CD4-positive, alpha-beta T cell treated with Interleukin-4 for 1 hour (primary cell): ENCODE data around the gene RNF167.

Source experiments
- DNase-seq, 2 donors: peaks; one replicate each; pipeline ENCODE4 v3.0.0-alpha.2; 2020 to 2022

Gene RNF167

GRCh38 chr17:4939796-4940554 is at the start of gene RNF167, which contains the start of gene SLC25A11:
Gene RNF167 (plus strand): TSS chr17:4940268. CDS start chr17:4940910, 642 bp downstream.
Gene SLC25A11 (minus strand): TSS chr17:4940046. CDS start chr17:4939910, 136 bp downstream.
- DNase-seq: peak; percentile 99 to 100

- DNase-seq: no peak
These were observed 48.4 kb upstream of the RNF167 start for GRCh38 chr17:4891411-4892410.

GRCh38 chr17:4892499-4893221 is 47.4 kb upstream of the RNF167 start:
- DNase-seq: no peak

GRCh38 chr17:4893272-4893671 is 46.8 kb upstream of the RNF167 start:
- no peak for DNase-seq

- no peak for DNase-seq
These were observed 46.1 kb upstream of the RNF167 start for GRCh38 chr17:4893721-4894560.

- no peak for DNase-seq
These were observed 44.9 kb upstream of the RNF167 start for GRCh38 chr17:4895121-4895520.

GRCh38 chr17:4895657-4896331 is 44.3 kb upstream of the RNF167 start:
- DNase-seq: no peak

GRCh38 chr17:4896332-4897197 is 43.5 kb upstream of the RNF167 start:
- no peak for DNase-seq

- no peak for DNase-seq
These were observed 42.8 kb upstream of the RNF167 start for GRCh38 chr17:4897198-4897687.

- DNase-seq: no peak
These were observed 42.3 kb upstream of the RNF167 start for GRCh38 chr17:4897785-4898184.

GRCh38 chr17:4898351-4898750 is 41.7 kb upstream of the RNF167 start:
- DNase-seq: no peak

GRCh38 chr17:4898927-4899326 is 41.1 kb upstream of the RNF167 start:
- DNase-seq: no peak

GRCh38 chr17:4899341-4900230 is 40.5 kb upstream of the RNF167 start, which contains the start of gene C17orf107:
Gene C17orf107 (plus strand): TSS chr17:4899536. CDS start chr17:4899763, 227 bp downstream.
- DNase-seq: peak; percentile 94 to 97

- DNase-seq: peak; percentile 82 to 88
These were observed 39.6 kb upstream of the RNF167 start for GRCh38 chr17:4900231-4901107.

GRCh38 chr17:4901108-4901647 is 38.9 kb upstream of the RNF167 start:
- DNase-seq: peak in 1 of 2 donors; percentile 32

GRCh38 chr17:4901648-4902344 is 38.3 kb upstream of the RNF167 start:
- DNase-seq: peak; percentile 46 to 74

GRCh38 chr17:4902540-4902939 is 37.5 kb upstream of the RNF167 start:
- DNase-seq: no peak
